Measurements from ENCODE around the gene KIRREL3.

- TF ChIP-seq GATA2 (IDR thresholded peaks at IDR 0.05; ENCODE audit: insufficient read depth, insufficient read length, low read depth, low read length) (no peak), CTCF (IDR thresholded peaks at IDR 0.05; ENCODE audit: extremely low read depth in 1 of 2, insufficient read depth in 1 of 2, low read depth in 1 of 2, low read length in 2 of 2) (no peak), POLR2AphosphoS5 (IDR thresholded peaks at IDR 0.05; ENCODE audit: insufficient read depth, low read depth, low read length) (no peak), FOS (IDR thresholded peaks at IDR 0.05; ENCODE audit: borderline replicate concordance, insufficient read depth, low read length) (no peak), EZH2 (IDR thresholded peaks at IDR 0.05; ENCODE audit: borderline replicate concordance, low read depth, low read length, severe bottlenecking) (no peak), POLR2A (IDR thresholded peaks at IDR 0.05; ENCODE audit: low read depth, low read length) (no peak), MAX (IDR thresholded peaks at IDR 0.05; ENCODE audit: insufficient read depth, insufficient read length) (no peak)
Measured at GRCh38 chr11:126874276-126874675, 126.3 kb downstream of the KIRREL3 start.

Measured in endothelial cell of umbilical vein (primary cell).